Heart left ventricle (tissue), 13 donors: ENCODE measurements around the gene HOGA1.

ENCODE experiments used
- CTCF ChIP-seq, 12 donors: fragments of 200-600 bp; sonication (generic) in 4 of 12; IDR thresholded peaks; one replicate each; pipeline versions ENCODE4 v1.5.0 to v1.8.0; 2018 to 2022; ENCODE audit warnings: antibody characterized with exemption in 12 of 12, mild to moderate bottlenecking in 5 of 12
- POLR2A ChIP-seq, 2 donors: fragments of 450-650 bp; IDR thresholded peaks; one replicate each; pipeline ENCODE4 v1.6.1; 2017; ENCODE audit warnings: antibody characterized with exemption in 2 of 2, mild to moderate bottlenecking in 2 of 2, moderate library complexity in 2 of 2
- donor health status: ischemic (EF 13 %, LVEDD 7.1; RV severe dilation, severe dysfunction).
- donor health status: DM: no; HTN: yes; CAD: no.
- donor health status: DM: no; HTN: no; CAD: no.
- donor health status: ischemic (EF 25% LVEDD 6.9; RV normal size, moderate dysfunction).
- donor health status: ischemic (EF 25% LVEDD 5.7; RV mildly dilated, moderate dysfunction).
- donor health status: ischemic (EF 35%, LVEDD 5.7; RV mildly dilated, moderate dysfunction).
- donor health status: nonischemic (EF 11% LVEDD 7.7; RV severe dilation, severe dysfunction).
- donor health status: DM: yes; HTN: yes; CAD: no.
- donor health status: PGD.
- donor health status: ischemic (EF 29% LVEDD 5.4; RV normal size, mild dysfunction).
- donor health status: nonischemic (EF 23%, LVEDD 6.1; RV moderate dilation, normal function).

- no peak for TF ChIP-seq CTCF (IDR thresholded peaks at IDR 0.05)
- TF ChIP-seq POLR2A (IDR thresholded peaks at IDR 0.05) = peak; percentile 70 to 92
Observed at GRCh38 chr10:97640174-97640867, 56.1 kb downstream of the HOGA1 start, which contains the start of gene PI4K2A.
